Erythroblast (primary cell): Measurements from ENCODE around the gene TPGS2.

Experiments used
- GATA1 ChIP-seq: IDR thresholded peaks from 2 replicates; pipeline ENCODE4 v1.6.1; 2011; ENCODE audit warnings: low read depth, mild to moderate bottlenecking, control low read depth, low read length, moderate library complexity
- POLR2A ChIP-seq: IDR thresholded peaks from 2 replicates; pipeline ENCODE4 v1.6.1; 2011; ENCODE audit warnings: mild to moderate bottlenecking, low read length

GRCh38 chr18:36752929-36753865 is 75.6 kb downstream of the TPGS2 start:
- TF ChIP-seq POLR2A: no peak
- TF ChIP-seq GATA1: no peak
